ENCODE results near the gene RASL11B.

DNA sequence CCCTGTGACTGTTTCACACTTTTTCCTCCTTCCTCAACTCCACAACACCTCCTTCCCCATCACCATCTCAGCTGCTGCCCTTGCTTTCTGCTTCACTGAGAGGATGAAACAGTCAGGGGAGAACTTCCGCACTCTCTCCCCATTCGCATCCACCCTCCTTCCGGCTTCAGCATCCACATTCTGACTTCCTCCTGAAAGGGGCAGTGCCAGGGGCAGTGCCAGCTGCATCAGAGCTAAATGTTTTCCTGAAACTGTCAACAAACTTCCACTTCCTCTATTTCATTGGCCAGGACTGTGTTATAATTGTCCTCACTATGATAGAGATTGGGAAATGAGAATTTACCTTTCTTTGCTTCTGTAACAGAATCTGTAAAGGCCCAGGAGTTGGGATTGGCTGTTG lies 18.2 kb upstream of the RASL11B start:
- TF ChIP-seq FOXA1 (IDR thresholded peaks at IDR 0.05) (no peak), L3MBTL2 (conservative IDR thresholded peaks at IDR 0.05) (no peak), HDGF (IDR thresholded peaks at IDR 0.05; ENCODE audit: borderline replicate concordance) (no peak), BHLHE40 (IDR thresholded peaks at IDR 0.05; ENCODE audit: borderline replicate concordance) (no peak), SUZ12 (IDR thresholded peaks at IDR 0.05) (no peak), FOXM1 (IDR thresholded peaks at IDR 0.05; ENCODE audit: borderline replicate concordance) (no peak), ELF4 (IDR thresholded peaks at IDR 0.05) (no peak)
